ENCODE measurements around the gene U2SURP. TPM values are rescaled to one million over a fixed set of nuclear protein-coding genes. Genes with fewer than 3 reads are reported as not detected.

U2SURP gene
- total and polyA plus RNA-seq, 2 donors (not counting 1 experiment from before 2014, with no cell fraction given) = 15.1 to 138 TPM

- ChIA-PET POLR2A (no interaction called here), CTCF (interaction anchor here (1.1 kb wide), 1 partner anchor 16 kb away, joined by 3 read pairs; no protein-coding TSS in a partner anchor)
- intact Hi-C loops (cut with micrococcal nuclease) = no loop called here
- Histone ChIP-seq H3K9me3 (ENCODE audit: control extremely low read depth in 1 of 3, control insufficient read depth in 2 of 3, insufficient read depth in 1 of 3, low read length in 2 of 3) (peaks cover 0 to 3% (median 0%) of the 10 kb centered on the region in 3 donors), H4K20me1 (ENCODE audit: control insufficient read depth, insufficient read depth, low read length, poor library complexity, severe bottlenecking) (no peaks in the 10 kb centered on the region), H3K9ac (ENCODE audit: low read length) (no peak overlapping the region), H3K4me3 (ENCODE audit: control extremely low read depth in 1 of 5, extremely low read depth in 1 of 5, insufficient read depth in 1 of 5, low read depth in 2 of 5, low read length in 4 of 5) (no peak overlapping the region), H2AFZ (ENCODE audit: insufficient read depth, low read depth, low read length, poor library complexity, severe bottlenecking) (no peak overlapping the region), H3K79me2 (ENCODE audit: control insufficient read depth, insufficient read depth, low read length) (no peaks in the 10 kb centered on the region), H3K36me3 (replicated peaks in 1 of 2; ENCODE audit: control extremely low read depth in 1 of 2, control insufficient read depth in 1 of 2, extremely low read depth in 1 of 2, insufficient read depth in 2 of 2, low read length in 1 of 2) (no peaks in the 10 kb centered on the region), H3K27me3 (replicated peaks in 1 of 4; ENCODE audit: control extremely low read depth in 1 of 4, control insufficient read depth in 3 of 4, insufficient read depth in 4 of 4, low read length in 3 of 4) (peaks cover 0 to 23% (median 14%) of the 10 kb centered on the region in 4 experiments), H3K4me1 (ENCODE audit: control insufficient read depth in 2 of 2, insufficient read depth in 2 of 2, low read length in 2 of 2) (peaks cover 4 to 6% of the 10 kb centered on the region in 2 donors), H3K27ac (ENCODE audit: low read length in 2 of 2) (no peak overlapping the region), H3K4me2 (replicated peaks; ENCODE audit: low read depth, low read length, poor library complexity, severe bottlenecking) (no peak overlapping the region)
- peaks cover 3% of the 10 kb centered on the region for H3K4me1 Mint-ChIP-seq
- H3K27ac Mint-ChIP-seq = no peak overlapping the region
- no peak overlapping the region for H3K4me3 Mint-ChIP-seq
- no peak for ATAC-seq (ENCODE audit: low read depth)
- H3K27me3 Mint-ChIP-seq = peaks cover 40% of the 10 kb centered on the region
- no peak for DNase-seq
- WGBS (ENCODE audit: insufficient coverage) = 100% methylated on average over 2 of the region's 4 CpGs
- H3K9me3 Mint-ChIP-seq (ENCODE audit: insufficient read depth) = no peaks in the 10 kb centered on the region
- TF ChIP-seq EZH2 (IDR thresholded peaks at IDR 0.05; ENCODE audit: borderline replicate concordance, insufficient read depth, low read depth, low read length, poor library complexity, severe bottlenecking) (no peak), CTCF (IDR thresholded peaks at IDR 0.05) (no peak)
These were observed 32.9 kb upstream of the U2SURP start for GRCh38 chr3:142968319-142969025.

GRCh38 chr3:142971431-142971830, 29.9 kb upstream of the U2SURP start:
- no peak for TF ChIP-seq EZH2 (IDR thresholded peaks at IDR 0.05; ENCODE audit: borderline replicate concordance, insufficient read depth, low read depth, low read length, poor library complexity, severe bottlenecking)
- TF ChIP-seq CTCF (IDR thresholded peaks at IDR 0.05) = no peak
- POLR2A ChIA-PET = no interaction called here
- no peak for DNase-seq
- 77% methylated on average over 2 of the region's 3 CpGs for WGBS (ENCODE audit: insufficient coverage)
- Histone ChIP-seq H3K9ac (ENCODE audit: low read length) (no peak overlapping the region), H2AFZ (ENCODE audit: insufficient read depth, low read depth, low read length, poor library complexity, severe bottlenecking) (no peak overlapping the region), H3K36me3 (replicated peaks in 1 of 2; ENCODE audit: control extremely low read depth in 1 of 2, control insufficient read depth in 1 of 2, extremely low read depth in 1 of 2, insufficient read depth in 2 of 2, low read length in 1 of 2) (no peaks in the 10 kb centered on the region), H3K4me3 (ENCODE audit: control extremely low read depth in 1 of 5, extremely low read depth in 1 of 5, insufficient read depth in 1 of 5, low read depth in 2 of 5, low read length in 4 of 5) (no peak overlapping the region), H4K20me1 (ENCODE audit: control insufficient read depth, insufficient read depth, low read length, poor library complexity, severe bottlenecking) (no peaks in the 10 kb centered on the region), H3K79me2 (ENCODE audit: control insufficient read depth, insufficient read depth, low read length) (no peaks in the 10 kb centered on the region), H3K4me1 (ENCODE audit: control insufficient read depth in 2 of 2, insufficient read depth in 2 of 2, low read length in 2 of 2) (no peaks in the 10 kb centered on the region), H3K9me3 (ENCODE audit: control extremely low read depth in 1 of 3, control insufficient read depth in 2 of 3, insufficient read depth in 1 of 3, low read length in 2 of 3) (peaks cover 0 to 3% (median 0%) of the 10 kb centered on the region in 3 donors), H3K27me3 (replicated peaks in 1 of 4; ENCODE audit: control extremely low read depth in 1 of 4, control insufficient read depth in 3 of 4, insufficient read depth in 4 of 4, low read length in 3 of 4) (peaks cover 0 to 10% (median 7%) of the 10 kb centered on the region in 4 experiments), H3K4me2 (replicated peaks; ENCODE audit: low read depth, low read length, poor library complexity, severe bottlenecking) (no peak overlapping the region), H3K27ac (ENCODE audit: low read length in 2 of 2) (no peak overlapping the region)
- Mint-ChIP-seq H3K9me3 (ENCODE audit: insufficient read depth) (no peaks in the 10 kb centered on the region), H3K27ac (no peak overlapping the region), H3K4me3 (no peak overlapping the region), H3K27me3 (peaks cover 34% of the 10 kb centered on the region), H3K4me1 (no peaks in the 10 kb centered on the region)
- intact Hi-C loops (cut with micrococcal nuclease) = no loop called here
- no peak for ATAC-seq (ENCODE audit: low read depth)
- CTCF ChIA-PET = interaction anchor here (2.7 kb wide), 1 partner anchor 13 kb away, joined by 7 read pairs; no protein-coding TSS in a partner anchor
